SK-N-SH (cell line): ENCODE measurements around the gene RUVBL1.
A peak's percentile ranks its signal among the peaks of the same experiment; 100 is the strongest.

Experiments used
- EZH2phosphoT487 ChIP-seq: fragments of 200-600 bp; sonication (generic); IDR thresholded peaks from 2 replicates; pipeline ENCODE4 v1.6.1; 2017; ENCODE audit warnings: low read depth, mixed run types, mild to moderate bottlenecking, antibody characterized with exemption, moderate library complexity, borderline replicate concordance
- POLR2AphosphoS5 ChIP-seq: IDR thresholded peaks from 2 replicates; pipeline ENCODE4 v1.6.1; 2012; ENCODE audit warnings: low read depth, low read length
- TF ChIP-seq, protein P1 (sequence below): IDR thresholded peaks from 2 replicates; pipeline ENCODE4 v1.4.0; 2012; ENCODE audit warnings: low read depth, borderline replicate concordance

DNA sequence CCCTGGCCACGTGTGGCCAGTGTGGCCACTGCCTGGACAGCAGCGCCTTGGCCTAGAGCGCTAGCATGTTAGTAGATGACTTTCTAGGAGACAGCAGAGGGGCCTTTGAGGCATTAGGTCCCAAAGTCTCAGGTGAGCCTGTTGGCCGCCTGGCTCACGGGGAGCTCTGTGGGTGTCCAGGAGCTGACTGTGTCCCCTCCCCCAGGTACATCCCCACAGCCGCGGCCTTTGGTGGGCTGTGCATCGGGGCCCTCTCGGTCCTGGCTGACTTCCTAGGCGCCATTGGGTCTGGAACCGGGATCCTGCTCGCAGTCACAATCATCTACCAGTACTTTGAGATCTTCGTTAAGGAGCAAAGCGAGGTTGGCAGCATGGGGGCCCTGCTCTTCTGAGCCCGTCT lies 54.3 kb downstream of the RUVBL1 start:
- TF ChIP-seq, protein P1, sequence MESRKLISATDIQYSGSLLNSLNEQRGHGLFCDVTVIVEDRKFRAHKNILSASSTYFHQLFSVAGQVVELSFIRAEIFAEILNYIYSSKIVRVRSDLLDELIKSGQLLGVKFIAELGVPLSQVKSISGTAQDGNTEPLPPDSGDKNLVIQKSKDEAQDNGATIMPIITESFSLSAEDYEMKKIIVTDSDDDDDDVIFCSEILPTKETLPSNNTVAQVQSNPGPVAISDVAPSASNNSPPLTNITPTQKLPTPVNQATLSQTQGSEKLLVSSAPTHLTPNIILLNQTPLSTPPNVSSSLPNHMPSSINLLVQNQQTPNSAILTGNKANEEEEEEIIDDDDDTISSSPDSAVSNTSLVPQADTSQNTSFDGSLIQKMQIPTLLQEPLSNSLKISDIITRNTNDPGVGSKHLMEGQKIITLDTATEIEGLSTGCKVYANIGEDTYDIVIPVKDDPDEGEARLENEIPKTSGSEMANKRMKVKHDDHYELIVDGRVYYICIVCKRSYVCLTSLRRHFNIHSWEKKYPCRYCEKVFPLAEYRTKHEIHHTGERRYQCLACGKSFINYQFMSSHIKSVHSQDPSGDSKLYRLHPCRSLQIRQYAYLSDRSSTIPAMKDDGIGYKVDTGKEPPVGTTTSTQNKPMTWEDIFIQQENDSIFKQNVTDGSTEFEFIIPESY, result no peak
- no peak for TF ChIP-seq EZH2phosphoT487
- peak; percentile 15; the same call in 1 of the 2 replicates for TF ChIP-seq POLR2AphosphoS5
